Retinal pigment epithelial cell (primary cell): ENCODE data around the gene PCDHB13.
A peak's percentile ranks its signal among the peaks of the same experiment; 100 is the strongest.
"Not testable (repeated sequence)": the region's sequence is repeated elsewhere in the genome, so short reads cannot be mapped to it uniquely, and the experiment has no call there.

ENCODE experiments used
- DNase-seq: peaks from one replicate; pipeline ENCODE4 v3.0.0-alpha.2; 2010; ENCODE audit warnings: low read depth
- H3K4me3 ChIP-seq: 2 replicates; pipeline ENCODE4 v1.5.1; 2011; ENCODE audit warnings: mild to moderate bottlenecking, low read length, control low read depth, moderate library complexity
- CTCF ChIP-seq: conservative IDR thresholded peaks from 2 replicates; pipeline ENCODE4 v1.5.1; 2011; ENCODE audit warnings: low read depth, low read length, control low read depth, inconsistent platforms

The PCDHB13 gene

DNA sequence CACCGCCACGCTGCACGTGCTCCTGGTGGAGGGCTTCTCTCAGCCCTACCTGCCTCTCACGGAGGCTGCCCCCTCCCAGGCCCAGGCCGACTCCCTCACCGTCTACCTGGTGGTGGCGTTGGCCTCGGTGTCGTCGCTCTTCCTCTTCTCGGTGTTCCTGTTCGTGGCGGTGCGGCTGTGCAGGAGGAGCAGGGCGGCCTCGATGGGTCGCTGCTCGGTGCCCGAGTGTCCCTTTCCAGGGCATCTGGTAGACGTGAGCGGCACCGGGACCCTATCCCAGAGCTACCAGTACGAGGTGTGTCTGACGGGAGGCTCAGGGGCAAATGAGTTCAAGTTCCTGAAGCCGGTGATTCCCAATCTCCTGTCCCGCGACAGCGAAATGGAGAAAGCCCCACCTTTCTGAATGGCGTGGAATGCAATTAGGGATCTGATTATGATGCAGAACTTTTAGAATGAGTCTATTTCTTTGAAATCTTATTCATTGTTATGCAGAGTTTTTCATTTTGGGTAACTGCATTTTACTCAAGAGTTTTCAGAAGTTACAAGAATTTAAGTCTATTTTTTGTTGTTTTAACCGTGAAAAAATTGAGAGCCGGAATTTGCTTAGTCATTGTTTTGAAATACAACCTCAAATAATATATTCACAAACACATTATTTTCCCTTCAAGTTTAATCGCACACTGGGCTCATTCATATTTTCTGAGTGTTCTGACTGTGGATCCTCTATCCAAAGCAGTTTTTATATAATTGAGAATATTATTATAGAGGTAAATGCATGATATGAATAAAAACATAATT, 23.0 kb downstream of the PCDHB13 start:
- no peak overlapping the region for H3K4me3 ChIP-seq
- no peak for DNase-seq
- no peak for TF ChIP-seq CTCF

- no peak overlapping the region for H3K4me3 ChIP-seq
- TF ChIP-seq CTCF: no peak
Measured at GRCh38 chr5:141241496-141241895, 27.8 kb downstream of the PCDHB13 start.

DNA sequence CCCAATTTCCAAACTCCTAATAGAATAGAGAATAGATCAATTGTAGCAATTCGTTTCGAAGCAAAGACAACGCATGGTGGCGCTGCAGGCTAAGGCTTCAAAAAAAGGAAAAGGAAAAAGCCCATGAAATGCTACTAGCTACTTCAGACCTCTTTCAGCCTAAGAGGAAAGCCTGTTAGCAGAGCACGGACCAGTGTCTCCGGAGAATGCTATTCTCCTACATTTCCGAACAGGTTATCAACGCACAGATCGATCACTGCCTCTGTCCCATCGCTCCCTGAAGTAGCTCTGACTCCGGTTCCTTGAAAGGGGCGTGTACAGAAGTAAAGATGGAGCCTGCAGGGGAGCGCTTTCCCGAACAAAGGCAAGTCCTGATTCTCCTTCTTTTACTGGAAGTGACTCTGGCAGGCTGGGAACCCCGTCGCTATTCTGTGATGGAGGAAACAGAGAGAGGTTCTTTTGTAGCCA, 31.6 kb downstream of the PCDHB13 start, which contains the start of gene PCDHB15:
TSS of gene PCDHB15 (plus strand) at position 146 of the 468 bp plus-strand sequence. CDS start at position 330, 184 bp downstream.
- peak; percentile 18 for TF ChIP-seq CTCF
- no peak within 1 kb of the TSS for H3K4me3 ChIP-seq
- DNase-seq: no peak

More at GRCh38 chr5:141241496-141241895, 27.8 kb downstream of the PCDHB13 start:
- no peak for DNase-seq

DNA sequence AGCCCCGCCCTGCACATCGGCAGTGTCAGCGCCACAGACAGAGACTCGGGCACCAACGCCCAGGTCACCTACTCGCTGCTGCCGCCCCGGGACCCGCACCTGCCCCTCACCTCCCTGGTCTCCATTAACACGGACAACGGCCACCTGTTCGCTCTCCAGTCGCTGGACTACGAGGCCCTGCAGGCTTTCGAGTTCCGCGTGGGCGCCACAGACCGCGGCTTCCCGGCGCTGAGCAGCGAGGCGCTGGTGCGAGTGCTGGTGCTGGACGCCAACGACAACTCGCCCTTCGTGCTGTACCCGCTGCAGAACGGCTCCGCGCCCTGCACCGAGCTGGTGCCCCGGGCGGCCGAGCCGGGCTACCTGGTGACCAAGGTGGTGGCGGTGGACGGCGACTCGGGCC, 33.3 kb downstream of the PCDHB13 start:
- not testable (repeated sequence) for H3K4me3 ChIP-seq, DNase-seq

- not testable (repeated sequence) for DNase-seq, H3K4me3 ChIP-seq
Measured at GRCh38 chr5:141247434-141247833, 33.7 kb downstream of the PCDHB13 start.

GRCh38 chr5:141250576-141250975, 36.9 kb downstream of the PCDHB13 start:
- no peak for DNase-seq
- no peak overlapping the region for H3K4me3 ChIP-seq
- no peak for TF ChIP-seq CTCF

GRCh38 chr5:141258464-141258863, 44.7 kb downstream of the PCDHB13 start:
- DNase-seq: no peak
- no peak overlapping the region for H3K4me3 ChIP-seq
- no peak for TF ChIP-seq CTCF

DNA sequence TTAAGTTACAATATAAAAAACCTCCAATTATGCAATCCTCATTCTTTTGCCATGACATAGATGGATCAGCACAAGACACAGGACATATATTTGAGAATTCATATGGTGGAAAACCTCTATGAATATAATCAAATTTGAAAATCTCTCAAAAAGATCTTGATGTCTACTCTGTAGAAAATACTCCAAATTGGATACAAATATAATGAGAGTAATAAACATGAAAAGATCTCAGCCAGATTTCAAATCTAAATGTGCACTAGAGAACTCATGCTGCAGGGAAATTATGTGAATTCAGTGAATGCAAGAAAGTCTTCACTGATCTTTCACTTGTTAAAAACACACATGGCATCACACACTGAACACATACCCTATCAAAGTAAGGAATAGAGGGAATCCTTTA, 45.2 kb downstream of the PCDHB13 start:
- TF ChIP-seq CTCF: no peak
- H3K4me3 ChIP-seq: no peak overlapping the region

More for the DNA sequence above, 45.2 kb downstream of the PCDHB13 start:
- no peak for DNase-seq
